ENCODE data around the gene FIZ1.

The FIZ1 gene

DNA sequence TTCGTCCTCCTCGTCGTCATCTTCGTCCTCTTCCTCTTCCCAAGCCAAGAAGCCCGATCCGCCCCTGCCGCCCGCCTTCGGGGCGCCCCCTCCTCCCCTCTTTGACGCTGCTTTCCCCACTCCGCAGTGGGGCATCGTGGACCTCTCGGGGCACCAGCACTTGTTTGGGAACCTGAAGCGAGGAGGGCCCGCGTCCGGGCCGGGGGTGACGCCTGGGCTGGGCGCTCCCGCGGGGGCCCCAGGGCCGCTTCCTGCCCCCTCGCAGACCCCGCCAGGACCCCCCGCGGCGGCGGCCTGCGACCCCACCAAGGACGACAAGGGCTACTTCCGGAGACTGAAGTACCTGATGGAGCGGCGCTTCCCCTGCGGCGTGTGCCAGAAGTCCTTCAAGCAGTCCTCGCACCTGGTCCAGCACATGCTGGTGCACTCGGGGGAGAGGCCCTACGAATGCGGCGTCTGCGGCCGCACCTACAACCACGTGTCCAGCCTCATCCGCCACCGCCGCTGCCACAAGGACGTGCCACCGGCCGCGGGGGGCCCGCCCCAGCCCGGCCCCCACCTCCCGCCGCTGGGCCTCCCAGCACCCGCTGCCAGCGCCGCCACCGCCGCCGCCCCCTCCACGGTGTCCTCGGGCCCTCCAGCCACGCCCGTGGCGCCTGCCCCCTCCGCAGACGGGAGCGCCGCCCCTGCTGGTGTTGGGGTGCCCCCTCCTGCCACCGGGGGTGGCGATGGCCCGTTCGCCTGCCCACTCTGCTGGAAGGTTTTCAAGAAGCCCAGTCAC, 14.8 kb upstream of the FIZ1 start:
- no peak for DNase-seq (ENCODE audit: low spot score)

DNA sequence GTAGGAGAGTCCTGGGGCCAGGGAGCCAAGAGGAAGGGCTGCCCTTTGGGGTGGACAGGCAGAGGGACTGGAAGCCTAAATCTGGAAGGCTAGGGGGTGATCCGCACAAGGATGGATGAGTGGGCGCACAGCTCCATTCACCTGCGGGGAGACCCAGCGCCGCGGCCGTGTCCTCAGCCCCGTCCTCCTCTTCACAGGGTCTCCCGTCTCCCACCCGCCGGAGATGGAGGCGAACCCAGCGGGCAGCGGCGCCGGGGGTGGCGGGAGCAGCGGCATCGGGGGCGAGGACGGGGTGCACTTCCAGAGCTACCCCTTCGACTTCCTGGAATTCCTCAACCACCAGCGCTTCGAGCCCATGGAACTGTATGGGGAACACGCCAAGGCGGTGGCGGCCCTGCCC, 14.1 kb upstream of the FIZ1 start:
- no peak for DNase-seq (ENCODE audit: low spot score)

- no peak for DNase-seq (ENCODE audit: low spot score)
These were observed 12.8 kb upstream of the FIZ1 start for GRCh38 chr19:55611983-55612645.

GRCh38 chr19:55611300-55611982, 12.1 kb upstream of the FIZ1 start:
- DNase-seq (ENCODE audit: low spot score), result no peak

GRCh38 chr19:55609326-55609725, 10.0 kb upstream of the FIZ1 start:
- DNase-seq (ENCODE audit: low spot score), result no peak

GRCh38 chr19:55606817-55607216, 7.5 kb upstream of the FIZ1 start:
- DNase-seq (ENCODE audit: low spot score), result no peak

GRCh38 chr19:55606471-55606787, 7.1 kb upstream of the FIZ1 start:
- DNase-seq (ENCODE audit: low spot score), result no peak

- DNase-seq (ENCODE audit: low spot score), result peak; percentile 75
These were observed 6.5 kb upstream of the FIZ1 start, which contains the start of gene ZNF865 for GRCh38 chr19:55605637-55606470. TSS of gene ZNF865 (plus strand) at chr19:55605647. CDS start at chr19:55613619, 7,972 bp downstream.

DNA sequence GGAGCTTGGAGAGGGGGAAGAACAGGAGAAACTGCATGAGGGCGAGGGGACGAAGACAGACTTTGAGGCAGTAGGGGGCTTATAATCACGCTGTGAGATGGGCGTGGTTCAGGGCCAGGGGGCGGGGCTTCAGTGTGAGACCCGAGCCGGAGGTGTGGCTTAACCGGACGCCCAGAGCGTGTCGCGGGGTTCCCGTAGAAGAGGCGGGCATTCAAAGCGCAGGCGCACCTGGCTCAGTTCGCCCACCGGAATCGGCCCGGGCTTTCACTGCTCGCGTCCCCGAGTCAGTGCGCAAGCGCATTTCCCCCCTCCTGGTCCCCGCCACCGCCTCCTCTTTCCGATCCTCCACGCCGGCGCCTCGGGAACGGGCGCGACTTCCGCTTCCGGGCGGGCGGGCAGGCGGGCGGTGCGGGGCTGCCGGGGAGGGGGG, 5.9 kb upstream of the FIZ1 start:
- peak; percentile 96 for DNase-seq (ENCODE audit: low spot score)

GRCh38 chr19:55603581-55604292, 4.4 kb upstream of the FIZ1 start:
- DNase-seq (ENCODE audit: low spot score), result no peak

DNA sequence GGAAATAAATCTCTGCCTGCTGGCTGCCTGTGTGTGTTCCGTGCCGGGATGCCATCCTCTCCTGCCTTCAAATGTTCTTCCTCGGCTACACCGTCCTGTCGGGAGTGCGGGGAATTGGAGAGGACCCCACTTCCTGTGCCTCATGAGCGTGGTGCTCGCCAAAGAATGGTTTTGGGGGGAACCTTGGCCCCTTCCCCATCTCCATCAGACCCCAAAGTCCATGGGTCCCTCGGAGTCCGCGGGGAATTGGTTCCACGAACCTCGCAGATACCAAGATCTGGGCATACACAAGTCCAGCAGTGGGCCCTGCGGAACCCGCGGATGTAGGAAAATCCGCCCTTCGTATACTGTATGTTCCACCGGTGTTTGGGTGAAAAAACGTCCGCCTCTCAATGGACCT, 3.8 kb upstream of the FIZ1 start:
- no peak for DNase-seq (ENCODE audit: low spot score)

- no peak for DNase-seq (ENCODE audit: low spot score)
These were observed 3.0 kb upstream of the FIZ1 start for GRCh38 chr19:55602104-55603001.

GRCh38 chr19:55601084-55601483, 1.8 kb upstream of the FIZ1 start:
- no peak for DNase-seq (ENCODE audit: low spot score)

DNA sequence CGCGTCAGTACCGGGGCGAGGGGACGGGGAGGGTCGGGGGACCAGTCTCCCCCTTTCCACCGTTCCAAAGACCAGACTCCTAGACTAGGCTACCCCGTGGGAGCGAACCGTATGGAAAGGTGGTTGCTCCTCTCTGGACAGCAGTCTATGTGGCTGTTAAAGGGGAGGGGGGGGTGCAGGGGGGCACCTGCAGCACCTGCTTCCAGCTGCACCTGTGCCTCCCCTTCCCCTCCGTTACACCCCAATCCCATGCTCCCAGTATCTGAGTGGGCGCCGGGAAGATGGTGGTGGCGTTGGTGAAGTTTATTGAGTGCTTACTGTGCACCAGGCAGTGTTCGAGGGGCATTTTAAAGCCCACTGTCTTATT, 1.3 kb upstream of the FIZ1 start:
- DNase-seq (ENCODE audit: low spot score), result no peak

DNA sequence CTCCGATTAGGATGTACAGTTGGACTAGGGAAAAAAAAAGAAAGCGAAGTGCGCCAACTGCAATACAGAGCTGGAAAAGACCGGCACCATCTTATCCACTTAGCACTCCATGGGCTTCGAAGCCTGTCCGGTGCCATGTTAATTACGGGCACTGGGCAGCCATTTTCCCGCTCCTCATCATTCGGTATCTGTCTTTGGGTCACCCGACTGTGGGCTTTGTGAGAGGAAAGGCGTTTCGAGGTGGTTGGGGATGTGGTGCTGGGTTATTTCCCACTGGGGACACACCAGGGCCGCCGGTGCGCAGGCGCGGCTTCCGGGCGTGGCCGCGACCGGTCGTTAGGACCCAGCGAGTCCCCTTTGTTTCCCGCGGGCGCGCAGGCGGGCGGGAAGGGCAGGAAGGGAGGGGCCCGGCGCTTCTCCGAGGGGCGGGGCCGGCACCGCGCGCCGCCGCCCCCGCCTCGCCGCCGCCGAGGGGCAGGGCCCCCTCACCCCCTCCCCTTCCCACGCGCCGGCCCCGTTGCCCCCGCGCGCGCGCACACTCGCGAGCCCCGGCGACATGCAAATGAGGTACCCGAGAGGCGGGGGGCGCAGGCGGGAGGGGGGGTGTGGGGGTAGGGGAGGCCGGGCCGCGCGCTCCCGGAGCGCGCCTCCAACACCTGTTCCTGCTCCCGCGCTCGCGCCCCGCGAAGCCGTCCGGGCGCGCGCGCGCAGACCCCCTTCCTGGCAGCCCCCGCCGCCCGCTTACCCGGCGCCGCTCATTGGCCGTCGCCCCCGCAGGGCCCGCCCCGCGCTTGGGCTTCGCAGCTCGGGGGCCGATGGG, 735 bp upstream of the FIZ1 start, which contains the start of gene ZNF524:
ZNF524 (plus strand) TSS at position 447 of the 820 bp plus-strand sequence. CDS start 1,825 bp downstream, outside the sequence.
- peak; percentile 89 for DNase-seq (ENCODE audit: low spot score)

DNA sequence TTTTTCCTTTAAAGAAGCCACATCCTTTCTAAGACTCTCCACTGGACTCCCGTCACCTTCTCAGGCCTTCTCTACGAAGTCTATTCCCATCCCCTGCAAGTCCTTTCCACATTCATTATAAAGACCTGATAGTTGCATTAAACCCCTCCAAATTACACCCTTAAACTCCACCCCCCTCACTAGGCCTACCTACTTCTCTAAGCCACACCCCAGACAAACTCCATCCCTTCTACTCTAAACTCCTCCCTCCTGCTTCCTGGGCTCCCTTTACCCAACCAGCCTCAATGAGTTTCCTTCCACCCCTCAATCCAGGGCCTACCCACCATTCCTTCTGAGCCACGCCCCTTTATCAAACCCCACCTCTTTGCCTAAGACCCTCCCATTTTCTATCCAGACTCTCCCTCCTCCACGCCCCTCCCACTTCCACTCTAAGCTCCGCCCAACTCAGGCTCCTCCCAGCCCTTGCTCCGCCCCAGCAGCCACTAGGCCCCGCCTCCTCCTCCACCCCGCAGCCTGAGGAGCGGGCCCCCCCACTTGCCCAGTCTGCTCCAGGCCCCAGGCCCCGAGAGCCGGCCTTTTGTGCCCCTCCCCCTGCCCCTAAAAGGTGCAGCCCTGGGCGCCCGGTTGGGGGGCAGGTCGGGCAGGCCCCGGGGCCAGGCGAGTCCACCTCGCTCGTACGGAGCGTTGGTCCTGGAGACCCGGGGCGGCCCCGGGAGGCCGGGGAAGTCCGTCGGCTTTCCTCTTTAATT, 424 bp downstream of the FIZ1 start:
- DNase-seq (ENCODE audit: low spot score), result peak; percentile 93

- no peak for DNase-seq (ENCODE audit: low spot score)
These were observed 1.3 kb downstream of the FIZ1 start for GRCh38 chr19:55598034-55598433.

GRCh38 chr19:55597501-55597921, 1.8 kb downstream of the FIZ1 start:
- no peak for DNase-seq (ENCODE audit: low spot score)

- DNase-seq (ENCODE audit: low spot score), result no peak
These were observed 3.0 kb downstream of the FIZ1 start for GRCh38 chr19:55596304-55596703.
